Osteocyte (in vitro differentiated cells): ENCODE results near the gene SPAG16. TPM values are rescaled to one million over a fixed set of nuclear protein-coding genes. Genes with fewer than 3 reads are reported as not detected.

ENCODE experiments used
- DNase-seq: peaks from one replicate; pipeline ENCODE4 v3.0.0; 2021; ENCODE audit warnings: mixed read lengths; ENCODE audit not compliant: unreplicated experiment; ENCODE audit errors: extremely low spot score
- H3K27ac Mint-ChIP-seq: one replicate; pipeline ENCODE4 v1.8.0; 2021; ENCODE audit warnings: mild to moderate bottlenecking, mixed read lengths; ENCODE audit not compliant: unreplicated experiment
- H3K27me3 Mint-ChIP-seq: one replicate; pipeline ENCODE4 v1.8.0; 2021; ENCODE audit warnings: mixed read lengths; ENCODE audit not compliant: unreplicated experiment
- H3K36me3 Mint-ChIP-seq: one replicate; pipeline ENCODE4 v1.8.0; 2021; ENCODE audit warnings: mixed read lengths; ENCODE audit not compliant: unreplicated experiment
- H3K4me1 Mint-ChIP-seq: one replicate; pipeline ENCODE4 v1.8.0; 2021; ENCODE audit warnings: mixed read lengths; ENCODE audit not compliant: unreplicated experiment
- H3K4me3 Mint-ChIP-seq: one replicate; pipeline ENCODE4 v1.8.0; 2021; ENCODE audit warnings: mild to moderate bottlenecking, moderate library complexity, mixed read lengths; ENCODE audit not compliant: unreplicated experiment
- H3K9me3 Mint-ChIP-seq: one replicate; pipeline ENCODE4 v1.8.0; 2021; ENCODE audit warnings: mixed read lengths; ENCODE audit not compliant: unreplicated experiment
- CTCF ChIP-seq: fragments of 200-600 bp; sonication (generic); IDR thresholded peaks from 2 replicates; pipeline ENCODE4 v1.5.0; 2021; ENCODE audit warnings: antibody characterized with exemption, mild to moderate bottlenecking, moderate library complexity
- total RNA-seq: library from RNA; stranded (reverse); gene quantifications from 2 replicates; pipeline ENCODE4 v1.2.1, GENCODE V29; 2021

Gene SPAG16
- total RNA-seq, 1 donor from 2014 or later, result 20.7 TPM

GRCh38 chr2:213288913-213289700 is 4.8 kb downstream of the SPAG16 start:
- H3K27me3 Mint-ChIP-seq, result no peaks in the 10 kb centered on the region
- DNase-seq, result no peak
- H3K27ac Mint-ChIP-seq, result no peak overlapping the region
- peaks cover 16% of the 10 kb centered on the region for H3K4me1 Mint-ChIP-seq
- H3K36me3 Mint-ChIP-seq, result peaks cover 6% of the 10 kb centered on the region
- H3K4me3 Mint-ChIP-seq, result no peak overlapping the region
- no peaks in the 10 kb centered on the region for H3K9me3 Mint-ChIP-seq
- TF ChIP-seq CTCF, result no peak

GRCh38 chr2:213290501-213290900 is 6.2 kb downstream of the SPAG16 start:
- Mint-ChIP-seq H3K36me3 (peaks cover 6% of the 10 kb centered on the region), H3K4me3 (no peak overlapping the region), H3K27me3 (no peaks in the 10 kb centered on the region), H3K27ac (no peak overlapping the region), H3K4me1 (peaks cover 6% of the 10 kb centered on the region), H3K9me3 (no peaks in the 10 kb centered on the region)
- DNase-seq, result no peak
- no peak for TF ChIP-seq CTCF

GRCh38 chr2:213296270-213296669 is 12.0 kb downstream of the SPAG16 start:
- Mint-ChIP-seq H3K4me1 (no peaks in the 10 kb centered on the region), H3K4me3 (no peak overlapping the region), H3K9me3 (peaks cover 3% of the 10 kb centered on the region), H3K27ac (no peak overlapping the region), H3K36me3 (peaks cover 38% of the 10 kb centered on the region), H3K27me3 (no peaks in the 10 kb centered on the region)
- no peak for TF ChIP-seq CTCF
- DNase-seq, result no peak

DNA sequence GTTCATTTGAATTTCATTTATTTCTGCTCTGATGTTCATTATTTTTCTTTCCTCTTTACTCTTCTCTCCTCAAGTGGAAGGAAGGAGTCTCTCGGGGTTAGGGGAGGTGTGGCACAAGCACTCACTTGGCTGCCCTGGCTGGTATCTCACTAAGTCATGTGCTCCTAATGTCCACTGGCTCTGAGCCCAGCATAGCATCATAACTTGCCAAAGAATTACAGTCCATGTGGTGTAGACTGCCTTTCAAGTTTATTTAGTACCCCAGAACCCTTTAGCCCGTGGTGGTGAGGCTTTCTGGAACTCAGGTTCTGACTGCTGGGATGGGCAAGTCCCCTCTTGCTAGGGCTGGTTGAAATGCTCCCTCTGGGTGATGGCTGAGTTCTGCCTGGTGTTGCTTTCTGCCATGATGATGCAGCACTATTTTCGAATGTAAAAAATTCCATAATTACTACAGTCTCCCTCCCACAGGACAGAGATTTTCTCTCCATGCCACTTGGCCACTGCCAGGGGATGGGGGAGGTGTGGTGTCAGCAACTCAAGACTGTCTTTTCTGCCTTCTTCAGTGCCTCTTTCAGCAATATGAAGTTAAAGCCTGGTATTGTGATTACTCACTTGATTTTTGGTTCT is 22.2 kb downstream of the SPAG16 start:
- H3K36me3 Mint-ChIP-seq, result peaks cover 54% of the 10 kb centered on the region
- H3K4me3 Mint-ChIP-seq, result no peak overlapping the region
- peaks cover 3% of the 10 kb centered on the region for H3K4me1 Mint-ChIP-seq
- no peak for DNase-seq
- H3K27ac Mint-ChIP-seq, result peak overlapping the region; percentile 47
- no peak for TF ChIP-seq CTCF
- no peaks in the 10 kb centered on the region for H3K27me3 Mint-ChIP-seq
- peaks cover 29% of the 10 kb centered on the region for H3K9me3 Mint-ChIP-seq

DNA sequence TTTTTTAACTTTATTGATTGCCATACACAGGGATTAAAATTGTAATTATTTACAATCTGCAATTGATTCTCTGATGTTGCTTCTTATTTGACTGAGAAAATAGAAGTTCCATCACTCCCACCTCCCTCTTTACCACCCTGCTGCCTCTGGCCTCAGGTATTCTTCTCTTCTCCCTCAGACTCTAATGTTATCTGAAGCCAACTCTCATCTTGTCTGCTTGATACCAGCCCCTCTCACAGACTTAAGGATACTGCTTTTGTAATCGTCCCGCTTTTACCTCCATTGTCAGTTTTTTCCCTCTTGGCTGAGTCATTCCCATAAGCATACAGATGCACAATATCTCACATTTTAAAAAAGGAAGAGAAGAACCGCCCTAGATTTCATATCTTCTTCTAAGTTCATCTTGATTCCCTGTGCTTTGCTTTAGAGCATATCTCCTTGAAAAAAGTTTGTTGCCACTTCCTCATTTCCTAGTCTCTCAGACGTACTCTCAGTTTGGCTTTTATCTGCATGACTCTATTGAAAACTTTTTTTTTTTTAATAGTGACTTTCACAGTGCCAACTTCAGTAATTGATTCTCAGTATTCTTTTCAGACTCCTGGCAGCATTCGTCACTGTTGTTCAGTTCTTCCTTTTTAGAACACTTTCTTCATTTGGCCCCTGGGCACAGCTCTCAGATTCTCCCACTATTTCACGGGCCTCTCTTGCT is 31.1 kb downstream of the SPAG16 start:
- no peaks in the 10 kb centered on the region for H3K27me3 Mint-ChIP-seq
- no peak for TF ChIP-seq CTCF
- H3K9me3 Mint-ChIP-seq, result peaks cover 4% of the 10 kb centered on the region
- H3K4me1 Mint-ChIP-seq, result peaks cover 24% of the 10 kb centered on the region
- H3K36me3 Mint-ChIP-seq, result peaks cover 27% of the 10 kb centered on the region
- DNase-seq, result no peak
- no peak overlapping the region for H3K4me3 Mint-ChIP-seq
- H3K27ac Mint-ChIP-seq, result no peak overlapping the region
